ENCODE results near the gene DOC2A. TPM values are rescaled to one million over a fixed set of nuclear protein-coding genes. Genes with fewer than 3 reads are reported as not detected.

DOC2A gene
- total RNA-seq, 3 donors from 2014 or later, result 0.48 to 4.5 (median 2.3) TPM

DNA sequence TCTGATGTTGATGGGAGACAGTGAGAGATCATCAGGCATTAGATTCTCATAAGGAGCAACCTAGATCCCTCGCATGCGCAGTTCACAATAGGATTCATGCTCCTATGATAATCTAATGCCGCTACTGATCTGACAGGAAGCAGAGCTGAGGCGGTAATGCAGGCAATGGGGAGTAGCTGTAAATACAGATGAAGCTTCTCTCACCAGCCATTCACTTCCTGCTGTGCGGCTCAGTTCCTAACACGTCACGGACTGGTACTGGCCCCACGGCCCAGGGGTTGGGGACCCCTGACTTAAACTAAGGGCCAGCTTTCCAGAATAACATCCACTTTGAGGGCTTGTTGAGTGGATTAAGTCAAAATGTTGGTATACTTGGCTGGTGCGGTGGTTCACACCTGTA is 51.5 kb downstream of the DOC2A start:
- intact Hi-C loops (cut with DNase I; ENCODE audit: low total_unique reads), result no loop called here
- H3K27me3 ChIP-seq, result no peaks in the 10 kb centered on the region
- no peak overlapping the region for H3K4me3 ChIP-seq
- TF ChIP-seq, protein P1, sequence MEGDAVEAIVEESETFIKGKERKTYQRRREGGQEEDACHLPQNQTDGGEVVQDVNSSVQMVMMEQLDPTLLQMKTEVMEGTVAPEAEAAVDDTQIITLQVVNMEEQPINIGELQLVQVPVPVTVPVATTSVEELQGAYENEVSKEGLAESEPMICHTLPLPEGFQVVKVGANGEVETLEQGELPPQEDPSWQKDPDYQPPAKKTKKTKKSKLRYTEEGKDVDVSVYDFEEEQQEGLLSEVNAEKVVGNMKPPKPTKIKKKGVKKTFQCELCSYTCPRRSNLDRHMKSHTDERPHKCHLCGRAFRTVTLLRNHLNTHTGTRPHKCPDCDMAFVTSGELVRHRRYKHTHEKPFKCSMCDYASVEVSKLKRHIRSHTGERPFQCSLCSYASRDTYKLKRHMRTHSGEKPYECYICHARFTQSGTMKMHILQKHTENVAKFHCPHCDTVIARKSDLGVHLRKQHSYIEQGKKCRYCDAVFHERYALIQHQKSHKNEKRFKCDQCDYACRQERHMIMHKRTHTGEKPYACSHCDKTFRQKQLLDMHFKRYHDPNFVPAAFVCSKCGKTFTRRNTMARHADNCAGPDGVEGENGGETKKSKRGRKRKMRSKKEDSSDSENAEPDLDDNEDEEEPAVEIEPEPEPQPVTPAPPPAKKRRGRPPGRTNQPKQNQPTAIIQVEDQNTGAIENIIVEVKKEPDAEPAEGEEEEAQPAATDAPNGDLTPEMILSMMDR (IDR thresholded peaks at IDR 0.05), result no peak
- TF ChIP-seq POLR2A (IDR thresholded peaks at IDR 0.05), result no peak
- TF ChIP-seq POLR2AphosphoS5 (IDR thresholded peaks at IDR 0.05), result no peak
- H3K36me3 ChIP-seq, result no peaks in the 10 kb centered on the region
- H3K9me3 ChIP-seq, result no peaks in the 10 kb centered on the region
- DNase-seq (ENCODE audit: low spot score in 2 of 2), result no peak
- H3K27ac ChIP-seq, result no peak overlapping the region
- peaks cover 0 to 6% of the 10 kb centered on the region in 2 donors for H3K4me1 ChIP-seq

DNA sequence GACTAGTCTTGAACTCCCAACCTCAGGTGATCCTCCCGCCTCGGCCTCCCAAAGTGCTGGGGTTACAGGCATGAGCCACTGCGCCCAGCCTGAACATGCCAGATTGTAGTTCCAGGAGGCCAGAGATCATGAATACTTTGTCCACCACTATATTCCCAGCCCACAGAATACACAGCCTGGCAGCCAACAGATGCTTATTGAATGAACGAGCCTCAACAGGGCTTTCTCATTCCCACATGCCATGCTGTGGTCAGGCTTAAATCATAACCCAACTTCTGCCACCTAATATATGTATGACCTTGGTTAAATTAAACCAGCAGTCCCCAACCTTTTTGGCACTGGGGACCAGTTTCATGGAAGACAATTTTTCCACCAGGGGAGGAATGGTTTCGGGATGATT is 52.1 kb downstream of the DOC2A start:
- no peak overlapping the region for H3K27ac ChIP-seq
- no peaks in the 10 kb centered on the region for H3K27me3 ChIP-seq
- H3K9me3 ChIP-seq, result no peaks in the 10 kb centered on the region
- no peak overlapping the region for H3K4me3 ChIP-seq
- no peak for TF ChIP-seq POLR2AphosphoS5 (IDR thresholded peaks at IDR 0.05)
- no peak for TF ChIP-seq POLR2A (IDR thresholded peaks at IDR 0.05)
- no peak for DNase-seq (ENCODE audit: low spot score in 2 of 2)
- H3K4me1 ChIP-seq, result peaks cover 0 to 6% of the 10 kb centered on the region in 2 donors
- H3K36me3 ChIP-seq, result no peaks in the 10 kb centered on the region
- intact Hi-C loops (cut with DNase I; ENCODE audit: low total_unique reads), result no loop called here

Other genes with a start within 250 kb of the DOC2A start
- under 1 TPM in 1 of 3 donors, not detected in 2; 0.33 TPM for gene ZG16, start 232.8 kb downstream of the DOC2A start, total RNA-seq
- gene KIF22, start 220.3 kb downstream of the DOC2A start, total RNA-seq, result 10 to 100 TPM; 16.3 to 50.2 (median 22.3) TPM
- 10 to 100 TPM; 49.3 to 61.9 (median 60.0) TPM for gene MAZ, start 204.5 kb downstream of the DOC2A start, total RNA-seq
- 1 to 10 TPM; 2.9 to 3.9 (median 3.5) TPM for gene PRRT2, start 198.8 kb downstream of the DOC2A start, total RNA-seq
- gene PAGR1, start 194.9 kb downstream of the DOC2A start, total RNA-seq, result 10 to 100 TPM; 26.6 to 40.5 (median 29.8) TPM
- 100 to 1,000 TPM in 1 of 3 donors, 10 to 100 TPM in 2; 78.1 to 132 (median 99.7) TPM for gene MVP, start 190.6 kb downstream of the DOC2A start, total RNA-seq
- gene CDIPT, start 147.8 kb downstream of the DOC2A start, total RNA-seq, result 100 to 1,000 TPM; 102 to 119 (median 117) TPM
- 1 to 10 TPM in 2 of 3 donors, under 1 TPM in 1; 0.16 to 7.2 (median 5.0) TPM for gene SEZ6L2, start 111.5 kb downstream of the DOC2A start, total RNA-seq
- 1 to 10 TPM in 2 of 3 donors, not detected in 1; 1.3 to 2.5 TPM for gene ASPHD1, start 110.5 kb downstream of the DOC2A start, total RNA-seq
- gene KCTD13, start 84.8 kb downstream of the DOC2A start, total RNA-seq, result 10 to 100 TPM; 14.3 to 20.5 (median 18.7) TPM
- 100 to 1,000 TPM; 111 to 135 (median 128) TPM for gene TMEM219, start 48.9 kb downstream of the DOC2A start, total RNA-seq
- 10 to 100 TPM; 31.8 to 51.1 (median 37.3) TPM for gene TAOK2, start 37.2 kb downstream of the DOC2A start, total RNA-seq
- gene HIRIP3, start 15.4 kb downstream of the DOC2A start, total RNA-seq, result 10 to 100 TPM; 10.5 to 18.2 (median 15.5) TPM
- gene INO80E, start 14.8 kb downstream of the DOC2A start, total RNA-seq, result 10 to 100 TPM; 31.8 to 39.7 (median 38.6) TPM
- not detected for gene C16orf92, start 12.2 kb upstream of the DOC2A start, total RNA-seq
- gene TLCD3B, start 20.2 kb upstream of the DOC2A start, total RNA-seq, result under 1 TPM in 1 of 3 donors, not detected in 2; 0.29 TPM
- gene ALDOA, start 54.7 kb upstream of the DOC2A start, total RNA-seq, result 100 to 1,000 TPM; 479 to 672 (median 540) TPM
- 10 to 100 TPM; 47.7 to 55.1 (median 51.7) TPM for gene PPP4C, start 65.0 kb upstream of the DOC2A start, total RNA-seq
- under 1 TPM; 0.73 to 0.98 (median 0.80) TPM for gene TBX6, start 80.9 kb upstream of the DOC2A start, total RNA-seq
- gene YPEL3, start 85.2 kb upstream of the DOC2A start, total RNA-seq, result 100 to 1,000 TPM; 106 to 143 (median 114) TPM
- 1 to 10 TPM; 1.6 to 7.3 (median 2.0) TPM for gene GDPD3, start 102.5 kb upstream of the DOC2A start, total RNA-seq
- 10 to 100 TPM; 46.5 to 82.1 (median 67.5) TPM for gene MAPK3, start 112.2 kb upstream of the DOC2A start, total RNA-seq
- 10 to 100 TPM; 24.4 to 30.9 (median 24.9) TPM for gene CORO1A, start 172.6 kb upstream of the DOC2A start, total RNA-seq
- 100 to 1,000 TPM; 125 to 267 (median 258) TPM for gene BOLA2B, start 182.6 kb upstream of the DOC2A start, total RNA-seq
- gene SLX1A, start 182.8 kb upstream of the DOC2A start, total RNA-seq, result 10 to 100 TPM; 27.4 to 59.0 (median 34.7) TPM
- gene SULT1A3, start 188.2 kb upstream of the DOC2A start, total RNA-seq, result 10 to 100 TPM; 12.3 to 27.0 (median 15.7) TPM
- 10 to 100 TPM in 2 of 3 donors, 1 to 10 TPM in 1; 5.9 to 14.0 (median 10.2) TPM for gene NPIPB13, start 237.5 kb upstream of the DOC2A start, total RNA-seq